ENCODE data around the gene CBL.

CBL gene

DNA sequence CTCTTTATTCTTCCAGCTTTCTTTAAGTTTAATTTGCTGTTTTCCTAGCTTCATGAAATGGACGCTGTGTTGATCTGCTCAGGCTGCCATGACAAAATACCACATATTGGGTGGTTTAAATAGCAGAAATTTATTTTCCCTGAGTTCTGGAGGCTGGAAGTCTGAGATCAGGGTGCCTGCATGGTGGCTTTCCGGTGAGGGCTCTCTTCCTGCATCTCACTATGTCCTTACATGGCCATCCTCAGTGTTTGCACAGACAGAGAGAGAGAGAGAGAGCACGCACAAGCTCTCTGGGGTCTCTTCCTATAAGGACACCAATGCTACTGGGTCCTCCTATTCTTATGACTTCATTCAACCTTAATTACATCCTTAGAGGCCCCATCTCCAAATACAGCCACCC lies 82.1 kb downstream of the CBL start:
- Histone ChIP-seq H3K9ac (ENCODE audit: low read depth, low read length) (no peak overlapping the region), H3K9me3 (ENCODE audit: control insufficient read depth, insufficient read depth, low read length) (no peaks in the 10 kb centered on the region), H3K4me1 (ENCODE audit: insufficient read depth, low read length) (no peaks in the 10 kb centered on the region), H3K36me3 (ENCODE audit: insufficient read depth, low read length) (peaks cover 20% of the 10 kb centered on the region)

DNA sequence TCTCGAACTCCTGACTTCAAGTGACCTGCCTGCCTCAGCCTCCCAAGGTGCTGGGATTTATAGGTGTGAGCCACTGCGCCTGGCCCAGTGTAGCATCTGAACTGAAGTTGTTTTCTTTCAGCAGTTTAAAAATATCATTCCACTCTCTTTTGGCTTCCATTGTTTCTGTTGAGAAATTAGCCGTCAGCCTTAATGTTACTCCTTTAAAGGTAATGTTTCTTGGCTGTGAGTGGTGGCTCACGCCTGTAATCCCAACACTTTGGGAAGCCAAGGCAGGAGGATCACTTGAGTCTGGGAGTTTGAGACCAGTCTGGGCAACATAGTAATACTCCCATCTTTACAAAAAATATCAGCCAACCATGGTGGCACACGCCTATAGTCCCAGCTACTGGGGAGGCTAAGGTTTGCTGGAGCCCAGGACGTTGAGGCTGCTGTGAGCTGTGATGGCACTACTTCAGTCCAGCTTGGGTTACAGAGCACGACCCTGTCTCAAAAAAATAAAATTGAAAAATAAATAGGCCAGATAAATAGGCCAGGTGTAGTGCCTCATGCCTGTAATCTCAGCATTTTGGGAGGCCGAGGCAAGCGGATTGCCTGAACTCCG lies 84.9 kb downstream of the CBL start:
- H3K9ac ChIP-seq (ENCODE audit: low read depth, low read length) = no peak overlapping the region
- H3K9me3 ChIP-seq (ENCODE audit: control insufficient read depth, insufficient read depth, low read length) = no peaks in the 10 kb centered on the region
- peaks cover 13% of the 10 kb centered on the region for H3K36me3 ChIP-seq (ENCODE audit: insufficient read depth, low read length)
- no peaks in the 10 kb centered on the region for H3K4me1 ChIP-seq (ENCODE audit: insufficient read depth, low read length)

DNA sequence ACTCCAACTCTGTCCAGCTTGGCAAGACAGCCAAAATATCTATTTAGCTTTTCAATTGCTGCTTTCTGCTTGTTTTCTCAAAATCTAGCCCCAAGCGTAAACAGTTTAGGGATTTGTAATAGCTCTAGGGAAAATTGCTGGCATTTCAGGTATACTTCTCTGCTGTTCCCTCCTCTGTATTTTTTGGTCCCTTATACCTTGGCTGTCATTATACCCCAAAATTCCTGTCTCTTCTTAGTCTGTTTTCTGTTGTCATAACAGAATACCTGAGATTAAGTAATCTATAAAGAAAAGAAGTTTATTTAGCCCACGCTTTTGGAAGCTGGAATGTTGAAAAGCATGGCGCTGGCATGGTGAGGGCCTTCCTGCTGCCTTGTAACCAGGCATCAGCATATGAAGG lies 87.3 kb downstream of the CBL start:
- Histone ChIP-seq H3K36me3 (ENCODE audit: insufficient read depth, low read length) (peaks cover 15% of the 10 kb centered on the region), H3K9me3 (ENCODE audit: control insufficient read depth, insufficient read depth, low read length) (no peaks in the 10 kb centered on the region)

DNA sequence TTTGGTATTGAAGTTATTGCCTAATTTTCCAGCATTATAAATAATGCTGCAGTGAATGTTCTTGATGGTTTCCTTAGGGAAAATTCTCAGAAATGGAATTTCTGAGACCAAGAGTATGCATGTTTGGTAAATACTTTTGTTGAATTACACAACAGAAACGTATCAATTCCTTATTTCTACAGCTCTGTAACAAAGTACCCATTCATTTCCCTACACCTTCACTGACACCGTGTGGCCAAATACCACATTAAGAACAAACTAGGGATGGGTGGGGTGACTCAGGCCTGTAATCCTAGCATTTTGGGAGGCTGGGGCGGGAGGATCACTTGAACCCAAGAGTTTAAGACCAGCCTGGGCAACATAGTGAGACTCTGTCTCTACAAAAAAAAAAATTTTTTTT lies 89.0 kb downstream of the CBL start:
- Histone ChIP-seq H3K4me1 (ENCODE audit: insufficient read depth, low read length) (no peaks in the 10 kb centered on the region), H3K36me3 (ENCODE audit: insufficient read depth, low read length) (peaks cover 18% of the 10 kb centered on the region), H3K9me3 (ENCODE audit: control insufficient read depth, insufficient read depth, low read length) (no peaks in the 10 kb centered on the region), H3K9ac (ENCODE audit: low read depth, low read length) (no peak overlapping the region)

More for the DNA sequence above, 87.3 kb downstream of the CBL start:
- Histone ChIP-seq H3K9ac (ENCODE audit: low read depth, low read length) (no peak overlapping the region), H3K4me1 (ENCODE audit: insufficient read depth, low read length) (no peaks in the 10 kb centered on the region)

DNA sequence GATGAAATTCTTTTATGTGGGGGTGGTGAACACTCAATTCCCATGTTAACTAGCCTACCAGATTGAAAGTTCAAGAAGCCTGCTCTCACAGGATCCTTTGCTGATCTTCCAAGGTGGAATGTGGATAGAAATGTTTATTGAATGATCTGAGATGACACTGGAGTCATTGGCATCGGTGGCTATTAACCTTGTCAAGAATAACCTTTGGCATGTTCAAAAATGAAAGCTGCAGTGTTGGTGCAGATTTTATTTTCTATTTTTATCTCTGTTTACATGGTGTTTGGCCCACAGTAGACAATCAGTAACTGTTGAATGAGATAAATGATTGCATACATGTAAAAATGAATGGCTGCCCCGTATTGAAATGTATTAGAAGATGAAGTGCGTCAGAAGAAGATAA lies 91.8 kb downstream of the CBL start:
- peaks cover 34% of the 10 kb centered on the region for H3K36me3 ChIP-seq (ENCODE audit: insufficient read depth, low read length)
- H3K9ac ChIP-seq (ENCODE audit: low read depth, low read length) = no peak overlapping the region
- H3K9me3 ChIP-seq (ENCODE audit: control insufficient read depth, insufficient read depth, low read length) = no peaks in the 10 kb centered on the region
- H3K4me1 ChIP-seq (ENCODE audit: insufficient read depth, low read length) = no peaks in the 10 kb centered on the region

DNA sequence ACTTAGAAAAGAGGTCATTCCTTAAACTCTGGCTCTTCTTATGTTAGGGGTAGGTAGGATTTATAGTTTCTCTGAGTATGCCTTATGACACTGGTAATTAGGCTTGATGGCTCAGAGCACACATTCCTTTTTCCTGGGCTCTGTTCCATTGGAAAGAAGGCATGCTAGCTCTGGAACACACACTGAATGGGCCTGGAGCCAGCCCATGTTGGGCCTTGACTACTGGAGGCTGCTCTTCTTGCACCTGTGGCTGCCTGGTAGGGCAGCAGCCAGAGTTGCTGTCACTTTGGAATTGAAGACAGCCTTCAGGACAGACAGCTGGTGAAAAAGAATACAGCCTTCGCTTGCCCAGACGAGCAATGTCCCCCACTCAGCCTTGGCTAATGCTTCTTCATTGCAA lies 92.6 kb downstream of the CBL start:
- Histone ChIP-seq H3K9ac (ENCODE audit: low read depth, low read length) (no peak overlapping the region), H3K4me1 (ENCODE audit: insufficient read depth, low read length) (no peaks in the 10 kb centered on the region), H3K36me3 (ENCODE audit: insufficient read depth, low read length) (peaks cover 39% of the 10 kb centered on the region), H3K9me3 (ENCODE audit: control insufficient read depth, insufficient read depth, low read length) (no peaks in the 10 kb centered on the region)

DNA sequence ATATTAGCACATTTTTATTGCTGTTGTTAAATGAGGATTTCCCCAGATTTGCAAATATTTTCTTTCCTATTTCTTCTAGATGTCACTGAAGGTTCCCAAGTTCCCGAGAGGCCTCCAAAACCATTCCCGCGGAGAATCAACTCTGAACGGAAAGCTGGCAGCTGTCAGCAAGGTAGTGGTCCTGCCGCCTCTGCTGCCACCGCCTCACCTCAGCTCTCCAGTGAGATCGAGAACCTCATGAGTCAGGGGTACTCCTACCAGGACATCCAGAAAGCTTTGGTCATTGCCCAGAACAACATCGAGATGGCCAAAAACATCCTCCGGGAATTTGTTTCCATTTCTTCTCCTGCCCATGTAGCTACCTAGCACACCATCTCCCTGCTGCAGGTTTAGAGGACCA lies 93.3 kb downstream of the CBL start:
- H3K36me3 ChIP-seq (ENCODE audit: insufficient read depth, low read length) = peaks cover 44% of the 10 kb centered on the region
- H3K4me1 ChIP-seq (ENCODE audit: insufficient read depth, low read length) = no peaks in the 10 kb centered on the region
- no peaks in the 10 kb centered on the region for H3K9me3 ChIP-seq (ENCODE audit: control insufficient read depth, insufficient read depth, low read length)
- no peak overlapping the region for H3K9ac ChIP-seq (ENCODE audit: low read depth, low read length)

DNA sequence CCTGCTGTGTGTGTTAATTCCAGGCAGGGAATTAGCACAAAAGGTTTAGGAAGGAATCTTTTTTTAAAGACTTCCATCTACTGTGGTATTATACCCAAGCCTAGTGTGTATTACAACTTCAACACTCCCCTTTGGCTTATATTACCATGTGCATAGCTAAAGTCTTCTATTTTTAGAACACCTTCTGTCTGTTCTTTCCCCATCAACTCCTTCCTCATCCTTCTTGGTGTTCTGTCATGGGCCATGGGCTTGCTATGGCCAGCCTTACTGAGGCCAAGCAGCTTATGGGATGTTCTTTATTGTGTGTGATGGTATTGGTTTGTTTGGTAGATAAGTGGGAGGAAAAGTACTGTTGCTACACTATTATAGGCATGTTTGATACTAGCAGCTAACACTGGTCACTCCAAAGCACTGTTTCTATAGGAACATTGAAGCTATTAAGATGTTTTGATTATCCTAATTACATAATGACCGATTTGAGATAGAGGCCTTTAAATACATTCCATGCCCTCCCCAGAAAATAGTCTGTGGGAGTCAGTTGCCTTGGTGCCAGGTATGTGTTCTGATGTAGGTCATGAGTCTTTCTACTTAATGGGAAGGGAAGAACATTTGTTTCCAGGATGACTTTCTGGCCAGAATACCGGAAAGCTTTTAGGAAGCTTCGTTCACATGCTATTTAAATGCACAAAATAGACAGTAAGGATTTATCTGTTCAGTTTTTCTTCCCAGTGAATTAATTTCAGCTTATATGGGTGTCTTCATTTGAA lies 94.2 kb downstream of the CBL start:
- H3K9me3 ChIP-seq (ENCODE audit: control insufficient read depth, insufficient read depth, low read length) = no peaks in the 10 kb centered on the region
- H3K9ac ChIP-seq (ENCODE audit: low read depth, low read length) = no peak overlapping the region
- H3K4me1 ChIP-seq (ENCODE audit: insufficient read depth, low read length) = no peaks in the 10 kb centered on the region
- peaks cover 44% of the 10 kb centered on the region for H3K36me3 ChIP-seq (ENCODE audit: insufficient read depth, low read length)

DNA sequence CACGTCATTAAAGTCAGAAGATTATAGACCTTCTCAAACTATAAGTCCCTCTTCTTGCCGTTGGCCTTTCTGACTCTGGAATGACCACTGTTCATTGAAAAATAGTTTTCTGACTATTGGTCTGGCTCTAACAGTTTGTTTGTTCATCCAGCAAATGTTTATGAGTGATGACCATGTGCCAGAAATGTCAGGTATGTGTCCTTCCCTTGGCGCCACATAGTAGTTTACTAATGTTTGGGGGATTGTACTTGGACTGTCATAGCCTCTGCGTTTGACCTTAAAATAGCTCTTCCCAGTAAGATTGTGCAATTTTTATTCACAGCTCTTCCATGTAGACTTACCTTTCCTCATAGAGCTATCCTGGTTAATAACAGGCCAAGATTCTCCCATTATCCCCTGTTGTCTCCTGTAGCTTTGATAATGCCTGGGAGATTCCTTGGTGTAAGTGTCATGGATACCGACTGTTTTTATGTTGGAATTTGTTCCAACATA lies 97.1 kb downstream of the CBL start:
- H3K9ac ChIP-seq (ENCODE audit: low read depth, low read length) = no peak overlapping the region
- no peaks in the 10 kb centered on the region for H3K9me3 ChIP-seq (ENCODE audit: control insufficient read depth, insufficient read depth, low read length)
- H3K36me3 ChIP-seq (ENCODE audit: insufficient read depth, low read length) = peaks cover 34% of the 10 kb centered on the region
- H3K4me1 ChIP-seq (ENCODE audit: insufficient read depth, low read length) = peaks cover 7% of the 10 kb centered on the region

DNA sequence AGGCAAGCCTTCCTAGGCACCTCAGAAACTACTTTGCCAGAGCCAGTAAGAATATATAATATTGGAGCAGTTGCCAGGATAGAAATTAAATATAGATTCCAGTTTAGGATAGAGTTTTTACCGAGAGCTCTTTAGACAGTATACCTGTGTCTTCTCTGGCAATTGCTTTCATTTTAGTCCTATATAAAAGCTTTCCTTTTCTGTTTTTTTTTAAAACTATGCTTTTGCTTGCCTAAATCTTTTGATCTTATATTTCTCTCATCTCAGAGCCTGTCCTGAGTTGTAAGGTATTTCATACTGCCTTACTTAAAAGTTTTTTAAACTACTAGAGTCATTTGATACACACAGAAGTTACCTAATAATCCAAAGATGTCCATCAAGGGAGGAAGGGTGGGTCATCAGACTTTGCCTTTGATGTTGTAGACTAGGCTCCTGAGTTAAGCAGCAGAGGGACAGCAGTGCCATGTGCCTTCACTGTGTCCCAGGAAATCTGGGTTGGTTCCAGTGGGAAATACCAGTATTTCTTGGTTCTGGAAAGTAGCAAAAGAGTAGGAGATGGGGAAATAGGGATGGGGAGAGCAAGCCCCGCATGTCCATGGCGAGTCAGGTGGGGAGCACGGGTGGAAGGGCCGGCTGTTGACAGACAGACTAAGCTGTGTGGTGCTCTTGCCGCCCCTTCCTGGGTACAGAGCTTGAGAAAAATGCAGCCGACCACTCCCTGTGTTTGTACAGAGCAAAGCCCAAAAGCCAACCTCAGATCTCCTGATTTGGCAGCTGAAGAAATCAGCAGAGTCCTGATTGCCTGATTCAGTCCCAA lies 99.6 kb downstream of the CBL start:
- Histone ChIP-seq H3K9me3 (ENCODE audit: control insufficient read depth, insufficient read depth, low read length) (no peaks in the 10 kb centered on the region), H3K4me1 (ENCODE audit: insufficient read depth, low read length) (peaks cover 7% of the 10 kb centered on the region), H3K9ac (ENCODE audit: low read depth, low read length) (no peak overlapping the region), H3K36me3 (ENCODE audit: insufficient read depth, low read length) (peaks cover 27% of the 10 kb centered on the region)

DNA sequence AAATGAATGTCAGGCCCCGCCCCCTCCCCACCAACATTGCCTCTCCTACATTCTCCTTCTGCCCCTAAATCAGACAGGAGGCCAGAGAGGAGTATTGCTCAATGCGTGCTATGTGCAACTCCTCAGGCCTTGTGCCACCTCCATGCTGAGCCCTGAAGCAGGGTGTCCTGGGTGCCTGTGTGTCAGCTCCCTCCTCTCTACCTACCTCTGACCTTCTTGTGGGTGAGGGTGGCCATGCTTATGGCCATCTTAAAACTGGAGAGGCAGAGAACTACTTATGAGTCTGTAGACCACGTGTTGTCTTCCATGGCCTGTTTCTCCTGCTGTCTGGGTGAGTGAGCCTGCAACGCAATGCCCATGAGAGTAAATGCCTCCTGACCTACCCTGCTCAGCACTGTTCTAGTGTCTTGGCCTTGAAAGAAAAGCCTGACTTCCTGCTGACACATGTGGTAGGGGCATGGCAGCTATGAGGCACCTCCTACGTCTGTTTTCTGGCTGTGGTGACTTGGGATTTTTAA lies 100.3 kb downstream of the CBL start:
- Histone ChIP-seq H3K4me1 (ENCODE audit: insufficient read depth, low read length) (peaks cover 7% of the 10 kb centered on the region), H3K36me3 (ENCODE audit: insufficient read depth, low read length) (peaks cover 20% of the 10 kb centered on the region), H3K9me3 (ENCODE audit: control insufficient read depth, insufficient read depth, low read length) (no peaks in the 10 kb centered on the region), H3K9ac (ENCODE audit: low read depth, low read length) (no peak overlapping the region)

DNA sequence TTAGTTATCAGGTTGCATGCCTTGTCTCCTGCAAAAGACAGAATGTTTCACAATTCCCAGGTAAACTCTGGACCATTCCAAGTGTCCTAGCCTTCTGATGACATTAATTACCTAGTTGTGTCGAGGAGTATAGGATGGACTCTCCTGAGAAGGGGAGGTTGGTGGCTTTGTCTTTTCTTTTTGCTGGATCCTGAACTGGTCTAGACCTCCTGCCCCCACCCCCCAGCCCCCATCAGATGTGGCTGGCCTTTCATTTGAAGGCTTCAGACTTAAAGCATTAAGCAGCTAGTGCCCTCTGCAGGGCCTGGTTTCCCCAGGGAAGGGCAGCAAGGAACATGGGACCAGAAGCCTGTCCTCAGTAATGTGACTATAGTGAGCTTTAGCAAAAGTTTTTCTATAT lies 101.1 kb downstream of the CBL start:
- no peak overlapping the region for H3K9ac ChIP-seq (ENCODE audit: low read depth, low read length)
- H3K4me1 ChIP-seq (ENCODE audit: insufficient read depth, low read length) = peaks cover 7% of the 10 kb centered on the region
- peaks cover 21% of the 10 kb centered on the region for H3K36me3 ChIP-seq (ENCODE audit: insufficient read depth, low read length)
- no peaks in the 10 kb centered on the region for H3K9me3 ChIP-seq (ENCODE audit: control insufficient read depth, insufficient read depth, low read length)

DNA sequence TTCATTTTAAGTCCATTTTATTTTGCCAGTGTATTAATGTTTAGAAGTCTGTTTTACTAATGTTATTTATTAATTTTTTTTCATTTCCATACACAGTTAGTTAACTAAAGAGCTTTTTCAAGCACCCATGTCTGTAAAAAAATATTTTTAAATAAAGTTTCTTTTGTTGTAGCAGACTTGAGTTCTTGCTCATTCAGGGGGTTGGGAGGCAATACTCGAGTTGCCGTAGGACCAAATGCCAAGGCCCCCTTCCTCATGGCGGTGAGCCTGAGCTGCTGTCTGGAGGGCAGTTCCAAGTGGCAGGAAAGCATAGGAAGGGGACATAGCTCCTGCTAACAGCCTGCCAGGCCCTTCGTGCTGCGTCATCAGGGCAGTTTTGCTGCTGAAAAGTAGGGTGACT lies 101.8 kb downstream of the CBL start:
- no peaks in the 10 kb centered on the region for H3K9me3 ChIP-seq (ENCODE audit: control insufficient read depth, insufficient read depth, low read length)
- H3K4me1 ChIP-seq (ENCODE audit: insufficient read depth, low read length) = peaks cover 7% of the 10 kb centered on the region
- H3K9ac ChIP-seq (ENCODE audit: low read depth, low read length) = no peak overlapping the region
- H3K36me3 ChIP-seq (ENCODE audit: insufficient read depth, low read length) = peaks cover 24% of the 10 kb centered on the region

DNA sequence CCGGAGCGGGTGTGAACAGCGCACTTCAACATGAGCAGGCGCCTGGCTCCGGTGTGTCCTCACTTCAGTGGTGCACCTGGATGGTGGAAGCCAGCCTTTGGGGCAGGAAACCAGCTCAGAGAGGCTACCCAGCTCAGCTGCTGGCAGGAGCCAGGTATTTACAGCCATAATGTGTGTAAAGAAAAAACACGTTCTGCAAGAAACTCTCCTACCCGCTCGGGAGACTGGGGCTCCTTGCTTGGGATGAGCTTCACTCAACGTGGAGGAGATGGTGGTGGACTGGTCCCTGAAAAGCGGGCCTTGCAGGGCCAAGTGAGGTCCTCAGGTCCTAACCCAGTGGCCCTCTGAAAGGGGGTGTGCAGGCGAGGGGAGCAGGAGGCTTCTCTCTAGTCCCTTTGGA lies 103.3 kb downstream of the CBL start:
- Histone ChIP-seq H3K9ac (ENCODE audit: low read depth, low read length) (no peak overlapping the region), H3K9me3 (ENCODE audit: control insufficient read depth, insufficient read depth, low read length) (no peaks in the 10 kb centered on the region), H3K36me3 (ENCODE audit: insufficient read depth, low read length) (peaks cover 23% of the 10 kb centered on the region), H3K4me1 (ENCODE audit: insufficient read depth, low read length) (peaks cover 7% of the 10 kb centered on the region)
